C4-2B (cell line): Measurements from ENCODE around the gene CADPS2.

Source experiments
- CTCF ChIP-seq: fragments of 450-650 bp; conservative IDR thresholded peaks from 2 replicates; pipeline ENCODE4 v1.5.1; 2017; ENCODE audit warnings: mild to moderate bottlenecking
- ZFX ChIP-seq: fragments of 450-650 bp; IDR thresholded peaks from 2 replicates; pipeline ENCODE4 v1.6.1; 2017

DNA sequence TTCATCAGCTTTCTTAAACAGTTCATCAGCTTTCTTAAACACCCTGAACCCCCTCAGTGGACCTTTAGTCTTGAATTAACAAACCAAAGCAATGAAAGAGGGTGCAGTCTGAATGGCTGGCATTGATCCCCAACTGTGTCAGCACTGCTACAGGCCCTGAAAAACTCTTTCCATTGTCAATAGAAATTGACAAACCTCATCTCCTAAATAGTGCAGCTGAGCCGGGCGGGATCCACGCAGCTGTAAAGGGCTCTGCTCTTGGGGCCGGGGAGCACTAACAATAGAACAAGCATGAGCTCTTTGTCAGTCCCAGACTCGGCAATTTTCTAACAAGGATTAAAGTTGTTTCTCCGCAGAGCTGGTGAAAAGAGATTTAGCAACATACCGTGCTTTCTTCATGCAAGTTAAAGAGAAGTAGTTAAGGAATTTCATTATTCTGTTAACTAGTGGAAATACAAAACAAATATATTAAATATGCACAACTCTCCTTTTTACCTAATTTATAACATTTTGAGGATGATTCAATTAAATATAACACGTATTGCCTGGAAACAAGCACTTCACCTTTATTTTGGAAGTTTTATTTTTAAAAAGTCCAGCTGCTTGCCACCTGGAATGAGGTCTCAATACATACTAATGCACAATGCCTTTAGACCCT is 557.0 kb downstream of the CADPS2 start:
- TF ChIP-seq CTCF (no peak), ZFX (no peak)
